ENCODE measurements around the gene BHMT2.

Gene BHMT2, protein sequence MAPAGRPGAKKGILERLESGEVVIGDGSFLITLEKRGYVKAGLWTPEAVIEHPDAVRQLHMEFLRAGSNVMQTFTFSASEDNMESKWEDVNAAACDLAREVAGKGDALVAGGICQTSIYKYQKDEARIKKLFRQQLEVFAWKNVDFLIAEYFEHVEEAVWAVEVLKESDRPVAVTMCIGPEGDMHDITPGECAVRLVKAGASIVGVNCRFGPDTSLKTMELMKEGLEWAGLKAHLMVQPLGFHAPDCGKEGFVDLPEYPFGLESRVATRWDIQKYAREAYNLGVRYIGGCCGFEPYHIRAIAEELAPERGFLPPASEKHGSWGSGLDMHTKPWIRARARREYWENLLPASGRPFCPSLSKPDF

DNA sequence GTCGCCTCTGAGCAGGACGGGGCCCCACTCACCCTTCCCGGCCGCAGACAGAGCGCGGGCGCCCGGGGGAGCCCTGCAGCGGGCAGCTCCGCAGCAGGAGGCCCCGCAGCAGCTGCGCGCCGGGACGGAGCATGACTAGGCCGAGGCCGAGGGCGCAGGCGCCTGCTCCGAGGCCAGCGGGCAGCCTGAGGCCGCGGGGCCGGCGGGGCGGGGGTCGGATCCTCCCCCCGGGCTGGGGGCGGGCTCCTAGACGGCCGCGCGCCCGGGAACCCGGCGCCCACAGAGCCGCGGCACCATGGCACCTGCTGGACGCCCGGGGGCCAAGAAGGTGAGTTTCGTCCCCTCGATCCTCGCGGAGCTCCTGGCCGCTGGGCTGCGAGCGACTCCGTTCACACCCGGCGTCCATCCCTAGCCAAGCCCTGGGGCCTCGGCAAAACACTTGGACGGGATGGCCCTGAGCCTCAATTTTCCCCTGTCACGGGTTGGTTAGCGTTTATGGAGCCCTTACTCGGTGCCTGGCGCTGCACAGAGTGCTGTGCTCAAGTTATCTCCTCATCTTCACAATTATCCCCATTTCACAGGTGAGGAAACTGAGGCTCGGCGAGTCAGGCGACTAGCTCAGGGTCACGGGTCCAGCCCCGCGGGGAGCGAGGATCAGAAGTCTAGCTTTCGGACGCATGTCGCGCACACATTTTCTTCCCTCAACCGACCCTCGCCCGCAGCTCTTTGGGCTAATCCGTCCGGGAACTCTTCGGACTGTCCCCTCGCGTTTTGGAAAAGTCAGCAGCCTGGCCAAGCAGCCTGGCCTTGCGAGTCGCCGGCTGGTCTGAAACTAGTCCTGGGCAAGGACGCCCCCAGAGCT, at the start of gene BHMT2, which contains the start of gene DMGDH:
BHMT2 (plus strand) TSS at position 280 of the 862 bp plus-strand sequence; CDS start at position 296, 16 bp downstream.
DMGDH (minus strand) TSS at position 187 of the 862 bp plus-strand sequence; CDS start at position 133, 54 bp downstream.
- in situ Hi-C loops (cut with MboI; ENCODE audit: low sequenced_read_pairs): no loop called here

DNA sequence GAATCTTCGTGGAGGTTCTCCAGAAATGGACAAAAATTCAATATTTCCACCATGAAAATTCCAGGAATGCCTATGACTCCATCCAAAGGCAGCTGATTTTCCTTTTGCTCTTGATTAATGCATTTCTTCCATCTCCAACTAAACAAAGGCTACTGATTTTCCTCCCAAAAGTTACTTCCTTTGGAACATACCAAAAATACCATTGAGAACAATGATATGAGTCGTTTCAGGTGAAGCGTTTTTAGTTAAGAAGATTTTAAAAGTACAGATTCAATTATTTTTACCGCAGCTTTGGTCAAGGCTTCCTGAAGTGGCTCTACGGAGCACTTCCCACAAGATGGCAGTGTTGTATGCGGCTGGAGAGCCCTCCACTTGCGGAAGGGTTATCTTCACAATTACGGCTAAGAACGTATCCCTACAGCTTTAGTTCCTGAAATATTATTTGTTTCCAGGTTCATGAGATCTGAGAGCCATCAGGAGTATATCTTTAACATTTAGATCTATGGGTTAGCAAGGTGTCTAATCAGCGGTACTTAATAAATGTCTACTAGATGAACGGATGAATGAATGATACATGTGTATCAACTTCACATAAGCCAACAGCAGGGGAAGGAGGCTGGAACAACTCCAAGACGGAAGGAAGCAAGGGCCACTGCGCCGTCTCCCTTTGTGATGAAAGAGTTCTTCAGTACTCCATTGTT, 48.6 kb upstream of the BHMT2 start:
- in situ Hi-C loops (cut with MboI; ENCODE audit: low sequenced_read_pairs): no loop called here

DNA sequence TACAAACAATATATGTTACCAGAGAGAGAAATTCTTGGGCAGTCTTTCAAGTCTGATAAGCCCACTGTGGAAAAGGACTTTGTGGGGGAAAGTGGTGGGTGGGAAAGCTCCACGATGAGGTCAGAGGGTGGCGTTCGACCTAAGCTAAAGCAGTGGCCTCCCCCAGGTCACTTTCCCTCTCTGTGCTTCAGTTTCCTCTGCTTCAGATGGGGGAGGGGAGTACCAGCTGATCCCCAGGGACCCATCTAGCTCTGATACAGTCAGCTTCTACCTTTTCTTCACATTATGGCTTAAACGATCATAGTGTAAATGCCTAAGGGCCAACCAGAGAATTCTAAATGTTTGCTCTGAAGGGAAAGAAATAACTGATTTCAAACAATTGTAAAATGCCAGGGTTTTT, 47.8 kb upstream of the BHMT2 start:
- in situ Hi-C loops (cut with MboI; ENCODE audit: low sequenced_read_pairs): no loop called here

GRCh38 chr5:79022771-79023170, 46.8 kb upstream of the BHMT2 start:
- in situ Hi-C loops (cut with MboI; ENCODE audit: low sequenced_read_pairs): no loop called here

- in situ Hi-C loops (cut with MboI; ENCODE audit: low sequenced_read_pairs): no loop called here
Observed at GRCh38 chr5:79023348-79023747, 46.2 kb upstream of the BHMT2 start.

DNA sequence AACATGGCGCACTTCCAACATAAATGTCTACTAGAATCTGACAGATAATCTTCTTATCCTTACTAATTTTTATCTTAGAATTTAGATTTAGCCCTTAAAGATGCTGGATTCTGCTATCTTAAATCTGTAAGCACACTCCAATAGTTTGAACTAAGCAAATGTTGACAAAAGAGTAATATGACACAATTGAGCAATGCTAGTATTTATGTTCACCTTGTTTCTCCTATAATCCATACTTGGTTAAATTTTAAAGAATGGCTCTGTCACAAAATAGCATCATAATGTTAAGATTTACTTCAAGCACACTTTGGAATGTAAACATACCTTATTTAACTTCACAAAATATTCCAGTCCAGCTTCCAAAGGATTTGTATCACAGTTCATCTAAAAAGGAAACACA, 45.6 kb upstream of the BHMT2 start:
- in situ Hi-C loops (cut with MboI; ENCODE audit: low sequenced_read_pairs): no loop called here

DNA sequence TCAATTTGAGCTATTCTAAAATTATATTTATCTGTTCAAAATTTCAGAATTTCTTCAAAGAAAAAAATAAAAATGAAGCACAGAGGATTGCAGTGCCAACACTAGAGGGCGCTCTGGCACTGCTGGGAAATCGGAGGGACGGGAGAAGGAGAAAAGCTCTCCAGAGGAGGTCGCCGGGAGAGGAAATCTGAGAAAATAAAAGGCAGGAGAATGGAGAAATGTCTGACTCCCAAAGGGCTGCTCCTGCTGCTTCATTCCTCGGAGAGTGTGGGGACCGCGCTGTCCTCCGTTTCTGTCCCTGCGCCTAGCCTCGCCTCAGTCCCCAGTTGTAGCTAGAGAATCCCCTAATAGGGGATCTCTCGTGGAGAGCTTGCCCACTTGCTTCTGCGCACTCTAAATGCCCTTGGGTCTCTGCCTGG, 44.5 kb upstream of the BHMT2 start:
- in situ Hi-C loops (cut with MboI; ENCODE audit: low sequenced_read_pairs): loop anchor here (25.0 kb wide), 1 partner anchor 112 kb away; no protein-coding TSS in a partner anchor

GRCh38 chr5:79030663-79031484, 38.7 kb upstream of the BHMT2 start:
- in situ Hi-C loops (cut with MboI; ENCODE audit: low sequenced_read_pairs): loop anchor here (25.0 kb wide), 1 partner anchor 106 kb away; no protein-coding TSS in a partner anchor

DNA sequence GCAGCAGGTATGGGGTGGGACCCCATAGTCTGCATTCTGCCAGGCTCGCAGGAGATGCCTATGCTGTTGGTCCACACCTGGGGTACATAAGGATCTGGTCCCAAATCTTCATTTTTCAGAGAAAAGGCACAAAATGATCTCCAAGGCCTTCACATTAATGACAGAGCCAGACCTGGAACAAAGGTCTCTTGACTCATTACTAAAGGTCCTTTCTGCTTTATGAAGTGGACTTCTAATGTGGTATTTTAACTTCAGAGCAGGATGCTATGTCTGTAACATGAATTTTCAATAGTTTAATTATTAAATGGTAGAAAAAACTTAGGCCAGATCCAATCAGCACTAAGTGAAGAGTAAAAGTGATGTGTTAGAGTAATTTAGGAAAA, 38.1 kb upstream of the BHMT2 start:
- in situ Hi-C loops (cut with MboI; ENCODE audit: low sequenced_read_pairs): loop anchor here (25.0 kb wide), 1 partner anchor 106 kb away; no protein-coding TSS in a partner anchor

DNA sequence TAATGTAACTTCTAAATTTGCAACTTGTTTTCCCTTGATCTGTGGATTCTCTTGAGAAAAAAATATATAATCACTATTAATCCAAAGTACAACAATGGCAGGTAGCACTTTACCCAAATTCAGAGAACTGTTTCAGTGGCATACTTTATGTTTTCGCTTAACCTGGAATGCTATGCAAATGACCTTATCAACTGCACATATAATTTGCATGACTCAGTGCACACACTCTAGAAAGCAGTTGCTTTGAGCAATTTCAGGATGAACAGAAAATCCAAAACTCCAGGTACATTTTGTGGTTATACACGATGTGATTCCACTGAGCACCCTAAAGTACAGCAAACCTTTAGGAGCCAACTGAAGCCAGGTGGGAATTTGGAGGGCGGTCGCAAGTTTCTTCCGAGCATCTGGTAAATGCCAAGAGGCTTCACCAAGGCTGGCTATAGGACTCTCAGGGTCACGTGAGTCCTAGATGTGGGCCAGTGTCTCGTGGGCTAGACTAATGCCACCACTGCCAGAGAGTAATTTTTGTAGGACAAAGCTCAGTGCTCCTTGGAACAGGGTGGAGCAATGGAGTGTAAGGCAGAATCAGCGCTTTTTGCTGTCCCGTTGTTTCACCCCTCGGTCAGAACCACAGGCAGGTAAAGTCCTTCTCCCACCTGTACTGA, 37.4 kb upstream of the BHMT2 start:
- in situ Hi-C loops (cut with MboI; ENCODE audit: low sequenced_read_pairs): loop anchor here (25.0 kb wide), 1 partner anchor 105 kb away; no protein-coding TSS in a partner anchor

DNA sequence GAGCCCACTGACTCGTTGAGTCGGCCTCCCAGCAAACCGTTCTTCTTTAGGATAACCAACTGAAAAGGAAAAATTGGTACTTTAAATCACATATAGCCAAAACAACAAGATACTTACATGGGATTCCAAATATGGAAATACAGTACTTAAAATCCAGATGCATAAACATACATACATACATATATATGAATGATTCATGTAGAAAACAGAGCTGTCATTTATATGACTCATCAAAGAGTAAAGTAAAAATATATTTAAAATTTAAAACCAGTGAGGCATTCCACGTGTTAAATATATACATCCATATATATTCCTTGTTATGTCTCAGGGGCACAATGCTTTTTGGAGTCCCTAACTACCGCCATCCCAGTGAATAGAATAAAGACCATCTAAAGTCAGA, 36.8 kb upstream of the BHMT2 start:
- in situ Hi-C loops (cut with MboI; ENCODE audit: low sequenced_read_pairs): loop anchor here (25.0 kb wide), 1 partner anchor 105 kb away; no protein-coding TSS in a partner anchor

GRCh38 chr5:79035237-79035636, 34.3 kb upstream of the BHMT2 start:
- in situ Hi-C loops (cut with MboI; ENCODE audit: low sequenced_read_pairs): loop anchor here (25.0 kb wide), 1 partner anchor 102 kb away; no protein-coding TSS in a partner anchor

- in situ Hi-C loops (cut with MboI; ENCODE audit: low sequenced_read_pairs): loop anchor here (25.0 kb wide), 1 partner anchor 101 kb away; no protein-coding TSS in a partner anchor
Observed at GRCh38 chr5:79036769-79037168, 32.8 kb upstream of the BHMT2 start.

GRCh38 chr5:79042188-79042587, 27.4 kb upstream of the BHMT2 start:
- in situ Hi-C loops (cut with MboI; ENCODE audit: low sequenced_read_pairs): loop anchor here (25.0 kb wide), 1 partner anchor 95 kb away; no protein-coding TSS in a partner anchor

- in situ Hi-C loops (cut with MboI; ENCODE audit: low sequenced_read_pairs): loop anchor here (25.0 kb wide), 1 partner anchor 90 kb away; no protein-coding TSS in a partner anchor
Observed at GRCh38 chr5:79047199-79047598, 22.4 kb upstream of the BHMT2 start.

DNA sequence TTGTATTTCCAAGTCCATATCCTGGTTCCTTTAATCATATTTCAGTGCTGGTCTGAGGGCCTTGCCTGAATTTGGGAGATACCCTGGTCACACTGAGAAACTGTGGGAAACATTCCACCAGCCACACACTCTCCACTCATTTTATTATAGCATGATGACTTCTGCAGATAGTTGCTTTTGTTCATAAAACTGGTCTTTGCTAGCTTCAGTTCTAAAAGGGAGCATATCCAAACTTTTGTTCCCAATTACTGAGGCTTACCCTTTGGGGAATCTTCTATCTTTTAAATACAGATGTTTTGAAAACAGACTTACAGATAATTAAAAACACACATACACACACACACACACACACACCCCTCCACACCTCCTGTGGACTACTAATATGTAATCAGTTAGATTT, 21.1 kb upstream of the BHMT2 start:
- in situ Hi-C loops (cut with MboI; ENCODE audit: low sequenced_read_pairs): loop anchor here (25.0 kb wide), 1 partner anchor 89 kb away; no protein-coding TSS in a partner anchor

GRCh38 chr5:79050498-79050897, 19.1 kb upstream of the BHMT2 start:
- in situ Hi-C loops (cut with MboI; ENCODE audit: low sequenced_read_pairs): no loop called here

DNA sequence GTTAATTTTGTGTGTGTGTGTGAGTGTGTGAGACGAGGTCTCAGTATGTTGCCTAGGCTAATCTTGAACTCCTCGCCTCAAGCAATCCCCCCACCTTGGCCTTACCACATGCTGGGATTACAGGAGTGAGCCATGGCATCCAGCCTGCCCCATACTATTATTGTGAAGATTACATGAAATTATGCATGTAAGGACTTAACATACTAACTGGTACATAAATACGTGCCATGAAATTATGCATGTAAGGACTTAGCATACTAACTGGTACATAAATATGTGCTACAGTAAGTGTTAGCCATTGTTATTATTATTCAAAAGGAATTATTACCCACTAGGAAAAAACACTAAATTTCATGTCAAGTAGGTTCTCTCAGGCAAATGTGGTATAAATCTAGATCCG, 16.2 kb upstream of the BHMT2 start:
- in situ Hi-C loops (cut with MboI; ENCODE audit: low sequenced_read_pairs): no loop called here

DNA sequence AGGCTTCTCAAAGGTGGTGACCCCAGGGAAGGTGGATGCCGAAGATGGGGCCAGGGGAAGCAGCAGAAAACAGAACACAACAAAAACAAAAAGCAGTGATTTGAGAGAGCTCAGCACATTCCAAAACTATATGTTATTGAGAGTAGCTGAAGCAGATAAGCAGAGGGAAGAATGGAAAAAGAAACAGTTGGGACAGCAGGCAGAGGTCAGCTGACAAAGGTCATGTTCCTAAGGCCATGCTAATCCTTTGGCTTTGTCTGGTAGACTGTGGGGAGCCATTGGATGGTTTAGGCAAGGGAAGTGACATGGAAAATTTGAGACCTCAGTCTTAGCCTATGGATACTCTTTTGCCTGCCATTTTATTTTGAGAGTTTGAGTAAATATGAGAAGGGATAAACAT, 14.6 kb upstream of the BHMT2 start:
- in situ Hi-C loops (cut with MboI; ENCODE audit: low sequenced_read_pairs): no loop called here

All from HL-60/S4 treated with phorbol 12-myristate 13-acetate at 8.2 ng/mL for 4 days and 3 days (cell line).